ENCODE data around the gene PNKD. TPM values are rescaled to one million over a fixed set of nuclear protein-coding genes. Genes with fewer than 3 reads are reported as not detected.

Gene PNKD
- total RNA-seq, 1 donor from 2014 or later: 39.1 TPM

GRCh38 chr2:218332920-218333645, 62.8 kb downstream of the PNKD start:
- no peak overlapping the region for H3K9ac ChIP-seq (ENCODE audit: low read depth in 1 of 3, low read length in 3 of 3)
- H3K4me1 ChIP-seq (ENCODE audit: control insufficient read depth in 3 of 3, insufficient read depth in 3 of 3, low read length in 3 of 3): peaks cover 0 to 7% (median 0%) of the 10 kb centered on the region in 3 donors
- H3K27me3 ChIP-seq (ENCODE audit: control insufficient read depth in 3 of 3, insufficient read depth in 3 of 3, low read length in 3 of 3): no peaks in the 10 kb centered on the region
- no peaks in the 10 kb centered on the region for H3K36me3 ChIP-seq (ENCODE audit: control insufficient read depth in 3 of 3, insufficient read depth in 3 of 3, low read length in 3 of 3)
- H3K27ac ChIP-seq (ENCODE audit: low read depth, low read length): peak overlapping the region; percentile 66
- no peaks in the 10 kb centered on the region for H3K9me3 ChIP-seq (ENCODE audit: control insufficient read depth in 3 of 3, low read length in 3 of 3)
- H3K4me3 ChIP-seq (ENCODE audit: low read length in 3 of 3): no peak overlapping the region

GRCh38 chr2:218334531-218334930, 64.2 kb downstream of the PNKD start:
- no peaks in the 10 kb centered on the region for H3K27me3 ChIP-seq (ENCODE audit: control insufficient read depth in 3 of 3, insufficient read depth in 3 of 3, low read length in 3 of 3)
- H3K9me3 ChIP-seq (ENCODE audit: control insufficient read depth in 3 of 3, low read length in 3 of 3): no peaks in the 10 kb centered on the region
- no peaks in the 10 kb centered on the region for H3K4me1 ChIP-seq (ENCODE audit: control insufficient read depth in 3 of 3, insufficient read depth in 3 of 3, low read length in 3 of 3)
- no peak overlapping the region for H3K4me3 ChIP-seq (ENCODE audit: low read length in 3 of 3)
- H3K36me3 ChIP-seq (ENCODE audit: control insufficient read depth in 3 of 3, insufficient read depth in 3 of 3, low read length in 3 of 3): no peaks in the 10 kb centered on the region
- no peak overlapping the region for H3K9ac ChIP-seq (ENCODE audit: low read depth in 1 of 3, low read length in 3 of 3)
- no peak overlapping the region for H3K27ac ChIP-seq (ENCODE audit: low read depth, low read length)

GRCh38 chr2:218340656-218341055, 70.3 kb downstream of the PNKD start:
- H3K27ac ChIP-seq (ENCODE audit: low read depth, low read length): no peak overlapping the region
- no peaks in the 10 kb centered on the region for H3K4me1 ChIP-seq (ENCODE audit: control insufficient read depth in 3 of 3, insufficient read depth in 3 of 3, low read length in 3 of 3)
- H3K9ac ChIP-seq (ENCODE audit: low read depth in 1 of 3, low read length in 3 of 3): no peak overlapping the region
- no peaks in the 10 kb centered on the region for H3K9me3 ChIP-seq (ENCODE audit: control insufficient read depth in 3 of 3, low read length in 3 of 3)
- H3K27me3 ChIP-seq (ENCODE audit: control insufficient read depth in 3 of 3, insufficient read depth in 3 of 3, low read length in 3 of 3): no peaks in the 10 kb centered on the region
- no peaks in the 10 kb centered on the region for H3K36me3 ChIP-seq (ENCODE audit: control insufficient read depth in 3 of 3, insufficient read depth in 3 of 3, low read length in 3 of 3)
- no peak overlapping the region for H3K4me3 ChIP-seq (ENCODE audit: low read length in 3 of 3)

- Histone ChIP-seq H3K27ac (ENCODE audit: low read depth, low read length) (no peak overlapping the region), H3K4me3 (ENCODE audit: low read length in 3 of 3) (no peak overlapping the region), H3K27me3 (ENCODE audit: control insufficient read depth in 3 of 3, insufficient read depth in 3 of 3, low read length in 3 of 3) (no peaks in the 10 kb centered on the region), H3K9me3 (ENCODE audit: control insufficient read depth in 3 of 3, low read length in 3 of 3) (no peaks in the 10 kb centered on the region), H3K4me1 (ENCODE audit: control insufficient read depth in 3 of 3, insufficient read depth in 3 of 3, low read length in 3 of 3) (no peaks in the 10 kb centered on the region), H3K9ac (ENCODE audit: low read depth in 1 of 3, low read length in 3 of 3) (no peak overlapping the region), H3K36me3 (ENCODE audit: control insufficient read depth in 3 of 3, insufficient read depth in 3 of 3, low read length in 3 of 3) (no peaks in the 10 kb centered on the region)
Measured at GRCh38 chr2:218341381-218341780, 71.1 kb downstream of the PNKD start.

GRCh38 chr2:218342837-218343236, 72.5 kb downstream of the PNKD start:
- Histone ChIP-seq H3K4me3 (ENCODE audit: low read length in 3 of 3) (no peak overlapping the region), H3K27me3 (ENCODE audit: control insufficient read depth in 3 of 3, insufficient read depth in 3 of 3, low read length in 3 of 3) (no peaks in the 10 kb centered on the region), H3K36me3 (ENCODE audit: control insufficient read depth in 3 of 3, insufficient read depth in 3 of 3, low read length in 3 of 3) (no peaks in the 10 kb centered on the region), H3K9ac (ENCODE audit: low read depth in 1 of 3, low read length in 3 of 3) (no peak overlapping the region), H3K4me1 (ENCODE audit: control insufficient read depth in 3 of 3, insufficient read depth in 3 of 3, low read length in 3 of 3) (no peaks in the 10 kb centered on the region), H3K9me3 (ENCODE audit: control insufficient read depth in 3 of 3, low read length in 3 of 3) (no peaks in the 10 kb centered on the region), H3K27ac (ENCODE audit: low read depth, low read length) (no peak overlapping the region)

- Histone ChIP-seq H3K9ac (ENCODE audit: low read depth in 1 of 3, low read length in 3 of 3) (no peak overlapping the region), H3K9me3 (ENCODE audit: control insufficient read depth in 3 of 3, low read length in 3 of 3) (no peaks in the 10 kb centered on the region), H3K4me1 (ENCODE audit: control insufficient read depth in 3 of 3, insufficient read depth in 3 of 3, low read length in 3 of 3) (no peaks in the 10 kb centered on the region), H3K27me3 (ENCODE audit: control insufficient read depth in 3 of 3, insufficient read depth in 3 of 3, low read length in 3 of 3) (no peaks in the 10 kb centered on the region), H3K36me3 (ENCODE audit: control insufficient read depth in 3 of 3, insufficient read depth in 3 of 3, low read length in 3 of 3) (no peaks in the 10 kb centered on the region), H3K4me3 (ENCODE audit: low read length in 3 of 3) (no peak overlapping the region), H3K27ac (ENCODE audit: low read depth, low read length) (no peak overlapping the region)
Measured at GRCh38 chr2:218343591-218343990, 73.3 kb downstream of the PNKD start.

- no peaks in the 10 kb centered on the region for H3K4me1 ChIP-seq (ENCODE audit: control insufficient read depth in 3 of 3, insufficient read depth in 3 of 3, low read length in 3 of 3)
- no peak overlapping the region for H3K4me3 ChIP-seq (ENCODE audit: low read length in 3 of 3)
- H3K36me3 ChIP-seq (ENCODE audit: control insufficient read depth in 3 of 3, insufficient read depth in 3 of 3, low read length in 3 of 3): no peaks in the 10 kb centered on the region
- H3K27me3 ChIP-seq (ENCODE audit: control insufficient read depth in 3 of 3, insufficient read depth in 3 of 3, low read length in 3 of 3): no peaks in the 10 kb centered on the region
- no peak overlapping the region for H3K27ac ChIP-seq (ENCODE audit: low read depth, low read length)
- no peaks in the 10 kb centered on the region for H3K9me3 ChIP-seq (ENCODE audit: control insufficient read depth in 3 of 3, low read length in 3 of 3)
- H3K9ac ChIP-seq (ENCODE audit: low read depth in 1 of 3, low read length in 3 of 3): no peak overlapping the region
Measured at GRCh38 chr2:218344090-218344754, 73.9 kb downstream of the PNKD start.

- H3K4me1 ChIP-seq (ENCODE audit: control insufficient read depth in 3 of 3, insufficient read depth in 3 of 3, low read length in 3 of 3): no peaks in the 10 kb centered on the region
- H3K27ac ChIP-seq (ENCODE audit: low read depth, low read length): no peak overlapping the region
- no peak overlapping the region for H3K9ac ChIP-seq (ENCODE audit: low read depth in 1 of 3, low read length in 3 of 3)
- H3K9me3 ChIP-seq (ENCODE audit: control insufficient read depth in 3 of 3, low read length in 3 of 3): no peaks in the 10 kb centered on the region
- no peaks in the 10 kb centered on the region for H3K27me3 ChIP-seq (ENCODE audit: control insufficient read depth in 3 of 3, insufficient read depth in 3 of 3, low read length in 3 of 3)
- H3K4me3 ChIP-seq (ENCODE audit: low read length in 3 of 3): no peak overlapping the region
- H3K36me3 ChIP-seq (ENCODE audit: control insufficient read depth in 3 of 3, insufficient read depth in 3 of 3, low read length in 3 of 3): no peaks in the 10 kb centered on the region
Measured at GRCh38 chr2:218344755-218345417, 74.6 kb downstream of the PNKD start.

GRCh38 chr2:218345491-218346236, 75.3 kb downstream of the PNKD start:
- Histone ChIP-seq H3K4me3 (ENCODE audit: low read length in 3 of 3) (no peak overlapping the region), H3K27me3 (ENCODE audit: control insufficient read depth in 3 of 3, insufficient read depth in 3 of 3, low read length in 3 of 3) (no peaks in the 10 kb centered on the region), H3K9me3 (ENCODE audit: control insufficient read depth in 3 of 3, low read length in 3 of 3) (no peaks in the 10 kb centered on the region), H3K9ac (ENCODE audit: low read depth in 1 of 3, low read length in 3 of 3) (no peak overlapping the region), H3K36me3 (ENCODE audit: control insufficient read depth in 3 of 3, insufficient read depth in 3 of 3, low read length in 3 of 3) (no peaks in the 10 kb centered on the region), H3K4me1 (ENCODE audit: control insufficient read depth in 3 of 3, insufficient read depth in 3 of 3, low read length in 3 of 3) (no peaks in the 10 kb centered on the region), H3K27ac (ENCODE audit: low read depth, low read length) (no peak overlapping the region)

Data from skeletal muscle tissue (tissue), 4 donors.